ENCODE results near the gene NBAS.
A peak's percentile ranks its signal among the peaks of the same experiment; 100 is the strongest.
"Not testable (repeated sequence)": the region's sequence is repeated elsewhere in the genome, so short reads cannot be mapped to it uniquely, and the experiment has no call there.

The NBAS gene

GRCh38 chr2:15220603-15221002, 340.5 kb downstream of the NBAS start:
- H3K4me3 ChIP-seq (ENCODE audit: low read length): no peak overlapping the region
- no peak for DNase-seq
- H2BK5ac ChIP-seq (ENCODE audit: low read length): no peak overlapping the region
- no peak overlapping the region for H3K23ac ChIP-seq (ENCODE audit: low read length)
- H3K4ac ChIP-seq (ENCODE audit: low read depth, low read length): no peak overlapping the region
- H3K27ac ChIP-seq (ENCODE audit: low read depth, low read length): no peak overlapping the region
- no peak overlapping the region for H2BK15ac ChIP-seq (replicated peaks; ENCODE audit: low read depth)
- no peak overlapping the region for H4K8ac ChIP-seq (ENCODE audit: low read depth, low read length)
- H3K79me1 ChIP-seq (ENCODE audit: low read length): no peaks in the 10 kb centered on the region
- no peaks in the 10 kb centered on the region for H3K79me2 ChIP-seq (ENCODE audit: control insufficient read depth, insufficient read depth, low read length)
- no peak overlapping the region for H4K5ac ChIP-seq (ENCODE audit: low read length)
- no peak overlapping the region for H3K9ac ChIP-seq (ENCODE audit: low read length)
- H3K36me3 ChIP-seq (ENCODE audit: control insufficient read depth, insufficient read depth, low read length): no peaks in the 10 kb centered on the region
- H3K4me1 ChIP-seq (ENCODE audit: control insufficient read depth, low read depth, low read length): no peaks in the 10 kb centered on the region
- H3K27me3 ChIP-seq (ENCODE audit: insufficient read depth, low read length, poor library complexity): no peaks in the 10 kb centered on the region
- H2AK5ac ChIP-seq (ENCODE audit: low read length): no peak overlapping the region
- no peak overlapping the region for H3K18ac ChIP-seq (ENCODE audit: low read length)
- no peak overlapping the region for H3K4me2 ChIP-seq (ENCODE audit: low read length)
- H2BK120ac ChIP-seq (ENCODE audit: low read depth, low read length): no peak overlapping the region
- no peak overlapping the region for H3K56ac ChIP-seq (ENCODE audit: low read length)

GRCh38 chr2:15218423-15219086, 342.6 kb downstream of the NBAS start:
- no peaks in the 10 kb centered on the region for H3K27me3 ChIP-seq (ENCODE audit: insufficient read depth, low read length, poor library complexity)

GRCh38 chr2:15212249-15212648, 348.9 kb downstream of the NBAS start:
- no CpG with 5 or more reads among the region's 6 CpGs for WGBS (ENCODE audit: extremely low coverage, insufficient coverage, low lambda C conversion rate)

More at GRCh38 chr2:15218423-15219086, 342.6 kb downstream of the NBAS start:
- no peak overlapping the region for H3K4me2 ChIP-seq (ENCODE audit: low read length)
- H2BK5ac ChIP-seq (ENCODE audit: low read length): no peak overlapping the region
- H4K8ac ChIP-seq (ENCODE audit: low read depth, low read length): no peak overlapping the region
- no peak overlapping the region for H3K27ac ChIP-seq (ENCODE audit: low read depth, low read length)
- no peak overlapping the region for H2AK5ac ChIP-seq (ENCODE audit: low read length)
- no peak overlapping the region for H4K5ac ChIP-seq (ENCODE audit: low read length)
- H3K9ac ChIP-seq (ENCODE audit: low read length): no peak overlapping the region
- no peaks in the 10 kb centered on the region for H3K79me2 ChIP-seq (ENCODE audit: control insufficient read depth, insufficient read depth, low read length)
- H3K79me1 ChIP-seq (ENCODE audit: low read length): no peaks in the 10 kb centered on the region
- no peak overlapping the region for H3K56ac ChIP-seq (ENCODE audit: low read length)
- WGBS (ENCODE audit: extremely low coverage, insufficient coverage, low lambda C conversion rate): no CpG with 5 or more reads among the region's 17 CpGs
- H3K4me3 ChIP-seq (ENCODE audit: low read length): no peak overlapping the region
- no peak overlapping the region for H2BK120ac ChIP-seq (ENCODE audit: low read depth, low read length)
- H2BK15ac ChIP-seq (replicated peaks; ENCODE audit: low read depth): no peak overlapping the region
- no peak overlapping the region for H3K23ac ChIP-seq (ENCODE audit: low read length)
- no peak overlapping the region for H3K18ac ChIP-seq (ENCODE audit: low read length)
- no peaks in the 10 kb centered on the region for H3K36me3 ChIP-seq (ENCODE audit: control insufficient read depth, insufficient read depth, low read length)
- H3K4me1 ChIP-seq (ENCODE audit: control insufficient read depth, low read depth, low read length): no peaks in the 10 kb centered on the region
- no peak overlapping the region for H3K4ac ChIP-seq (ENCODE audit: low read depth, low read length)
- DNase-seq: no peak

GRCh38 chr2:15210542-15210941, 350.6 kb downstream of the NBAS start:
- not testable (repeated sequence) for H2BK5ac ChIP-seq (ENCODE audit: low read length); H3K9ac ChIP-seq (ENCODE audit: low read length); H3K4me2 ChIP-seq (ENCODE audit: low read length); H3K27ac ChIP-seq (ENCODE audit: low read depth, low read length); H3K4me3 ChIP-seq (ENCODE audit: low read length); H3K4ac ChIP-seq (ENCODE audit: low read depth, low read length); H3K79me1 ChIP-seq (ENCODE audit: low read length); H3K27me3 ChIP-seq (ENCODE audit: insufficient read depth, low read length, poor library complexity); H2BK120ac ChIP-seq (ENCODE audit: low read depth, low read length); H3K23ac ChIP-seq (ENCODE audit: low read length); H2AK5ac ChIP-seq (ENCODE audit: low read length); H3K18ac ChIP-seq (ENCODE audit: low read length); H4K8ac ChIP-seq (ENCODE audit: low read depth, low read length); H3K36me3 ChIP-seq (ENCODE audit: control insufficient read depth, insufficient read depth, low read length); H2BK15ac ChIP-seq (replicated peaks; ENCODE audit: low read depth); H4K5ac ChIP-seq (ENCODE audit: low read length); DNase-seq; H3K56ac ChIP-seq (ENCODE audit: low read length); H3K79me2 ChIP-seq (ENCODE audit: control insufficient read depth, insufficient read depth, low read length); H3K4me1 ChIP-seq (ENCODE audit: control insufficient read depth, low read depth, low read length)
- no CpG with 5 or more reads among the region's 1 CpG for WGBS (ENCODE audit: extremely low coverage, insufficient coverage, low lambda C conversion rate)

More at GRCh38 chr2:15212249-15212648, 348.9 kb downstream of the NBAS start:
- DNase-seq: no peak
- no peak overlapping the region for H3K9ac ChIP-seq (ENCODE audit: low read length)
- H2BK15ac ChIP-seq (replicated peaks; ENCODE audit: low read depth): no peak overlapping the region
- H3K4ac ChIP-seq (ENCODE audit: low read depth, low read length): no peak overlapping the region
- H3K4me3 ChIP-seq (ENCODE audit: low read length): no peak overlapping the region
- H2AK5ac ChIP-seq (ENCODE audit: low read length): no peak overlapping the region
- no peak overlapping the region for H4K8ac ChIP-seq (ENCODE audit: low read depth, low read length)
- H3K56ac ChIP-seq (ENCODE audit: low read length): no peak overlapping the region
- H3K79me1 ChIP-seq (ENCODE audit: low read length): no peaks in the 10 kb centered on the region
- H3K4me1 ChIP-seq (ENCODE audit: control insufficient read depth, low read depth, low read length): no peaks in the 10 kb centered on the region
- H3K27me3 ChIP-seq (ENCODE audit: insufficient read depth, low read length, poor library complexity): no peaks in the 10 kb centered on the region
- H3K4me2 ChIP-seq (ENCODE audit: low read length): no peak overlapping the region
- H2BK5ac ChIP-seq (ENCODE audit: low read length): no peak overlapping the region
- H3K23ac ChIP-seq (ENCODE audit: low read length): no peak overlapping the region
- H3K27ac ChIP-seq (ENCODE audit: low read depth, low read length): no peak overlapping the region
- H2BK120ac ChIP-seq (ENCODE audit: low read depth, low read length): no peak overlapping the region
- H3K36me3 ChIP-seq (ENCODE audit: control insufficient read depth, insufficient read depth, low read length): no peaks in the 10 kb centered on the region
- H4K5ac ChIP-seq (ENCODE audit: low read length): no peak overlapping the region
- H3K18ac ChIP-seq (ENCODE audit: low read length): no peak overlapping the region
- H3K79me2 ChIP-seq (ENCODE audit: control insufficient read depth, insufficient read depth, low read length): no peaks in the 10 kb centered on the region

GRCh38 chr2:15206419-15206818, 354.7 kb downstream of the NBAS start:
- Histone ChIP-seq H4K8ac (ENCODE audit: low read depth, low read length) (no peak overlapping the region), H3K56ac (ENCODE audit: low read length) (no peak overlapping the region), H2BK15ac (replicated peaks; ENCODE audit: low read depth) (no peak overlapping the region), H3K18ac (ENCODE audit: low read length) (no peak overlapping the region), H3K27ac (ENCODE audit: low read depth, low read length) (no peak overlapping the region), H3K79me1 (ENCODE audit: low read length) (no peaks in the 10 kb centered on the region), H2BK5ac (ENCODE audit: low read length) (no peak overlapping the region), H4K5ac (ENCODE audit: low read length) (no peak overlapping the region), H3K36me3 (ENCODE audit: control insufficient read depth, insufficient read depth, low read length) (no peaks in the 10 kb centered on the region), H3K4me1 (ENCODE audit: control insufficient read depth, low read depth, low read length) (no peaks in the 10 kb centered on the region), H3K27me3 (ENCODE audit: insufficient read depth, low read length, poor library complexity) (no peaks in the 10 kb centered on the region), H3K4me3 (ENCODE audit: low read length) (no peak overlapping the region), H3K4ac (ENCODE audit: low read depth, low read length) (no peak overlapping the region), H3K23ac (ENCODE audit: low read length) (no peak overlapping the region), H2BK120ac (ENCODE audit: low read depth, low read length) (no peak overlapping the region), H3K4me2 (ENCODE audit: low read length) (no peak overlapping the region), H3K9ac (ENCODE audit: low read length) (no peak overlapping the region), H2AK5ac (ENCODE audit: low read length) (no peak overlapping the region), H3K79me2 (ENCODE audit: control insufficient read depth, insufficient read depth, low read length) (no peaks in the 10 kb centered on the region)
- no CpG with 5 or more reads among the region's 1 CpG for WGBS (ENCODE audit: extremely low coverage, insufficient coverage, low lambda C conversion rate)
- no peak for DNase-seq

GRCh38 chr2:15205562-15205961, 355.6 kb downstream of the NBAS start:
- Histone ChIP-seq H3K56ac (ENCODE audit: low read length) (no peak overlapping the region), H3K79me1 (ENCODE audit: low read length) (no peaks in the 10 kb centered on the region), H3K79me2 (ENCODE audit: control insufficient read depth, insufficient read depth, low read length) (no peaks in the 10 kb centered on the region), H3K27me3 (ENCODE audit: insufficient read depth, low read length, poor library complexity) (no peaks in the 10 kb centered on the region), H3K4me3 (ENCODE audit: low read length) (no peak overlapping the region), H2BK120ac (ENCODE audit: low read depth, low read length) (no peak overlapping the region), H4K8ac (ENCODE audit: low read depth, low read length) (no peak overlapping the region), H3K27ac (ENCODE audit: low read depth, low read length) (no peak overlapping the region), H3K4ac (ENCODE audit: low read depth, low read length) (no peak overlapping the region), H3K4me1 (ENCODE audit: control insufficient read depth, low read depth, low read length) (no peaks in the 10 kb centered on the region), H3K9ac (ENCODE audit: low read length) (no peak overlapping the region), H4K5ac (ENCODE audit: low read length) (no peak overlapping the region), H3K36me3 (ENCODE audit: control insufficient read depth, insufficient read depth, low read length) (no peaks in the 10 kb centered on the region), H3K18ac (ENCODE audit: low read length) (no peak overlapping the region), H2AK5ac (ENCODE audit: low read length) (no peak overlapping the region), H3K4me2 (ENCODE audit: low read length) (no peak overlapping the region), H3K23ac (ENCODE audit: low read length) (no peak overlapping the region), H2BK5ac (ENCODE audit: low read length) (no peak overlapping the region), H2BK15ac (replicated peaks; ENCODE audit: low read depth) (no peak overlapping the region)
- DNase-seq: peak; percentile 63
- WGBS (ENCODE audit: extremely low coverage, insufficient coverage, low lambda C conversion rate): no CpG with 5 or more reads among the region's 5 CpGs

All from mesendoderm (in vitro differentiated cells).